Breast epithelium (tissue), 3 donors: ENCODE data around the gene SLC25A42.

Experiments
- CTCF ChIP-seq, 3 donors: fragments of 450-650 bp; IDR thresholded peaks; one replicate each; pipeline ENCODE4 v1.5.1; 2016 to 2017; ENCODE audit warnings: antibody characterized with exemption in 3 of 3, mild to moderate bottlenecking in 3 of 3, moderate library complexity in 3 of 3
- POLR2A ChIP-seq: fragments of 450-650 bp; IDR thresholded peaks from one replicate; pipeline ENCODE4 v1.6.1; 2016; ENCODE audit warnings: antibody characterized with exemption, mild to moderate bottlenecking, moderate library complexity

GRCh38 chr19:19026299-19026971, 37.4 kb upstream of the SLC25A42 start:
- TF ChIP-seq POLR2A (no peak), CTCF (IDR thresholded peaks at IDR 0.05) (peak in 1 of 3 donors; percentile 33)
